SHP77 (cell line): ENCODE data around the gene FUZ.

Experiments
- DNase-seq, 2 experiments: peaks; one replicate each; lab custom pipeline; 2025; lab: John Stamatoyannopoulos, UW

The FUZ gene

DNA sequence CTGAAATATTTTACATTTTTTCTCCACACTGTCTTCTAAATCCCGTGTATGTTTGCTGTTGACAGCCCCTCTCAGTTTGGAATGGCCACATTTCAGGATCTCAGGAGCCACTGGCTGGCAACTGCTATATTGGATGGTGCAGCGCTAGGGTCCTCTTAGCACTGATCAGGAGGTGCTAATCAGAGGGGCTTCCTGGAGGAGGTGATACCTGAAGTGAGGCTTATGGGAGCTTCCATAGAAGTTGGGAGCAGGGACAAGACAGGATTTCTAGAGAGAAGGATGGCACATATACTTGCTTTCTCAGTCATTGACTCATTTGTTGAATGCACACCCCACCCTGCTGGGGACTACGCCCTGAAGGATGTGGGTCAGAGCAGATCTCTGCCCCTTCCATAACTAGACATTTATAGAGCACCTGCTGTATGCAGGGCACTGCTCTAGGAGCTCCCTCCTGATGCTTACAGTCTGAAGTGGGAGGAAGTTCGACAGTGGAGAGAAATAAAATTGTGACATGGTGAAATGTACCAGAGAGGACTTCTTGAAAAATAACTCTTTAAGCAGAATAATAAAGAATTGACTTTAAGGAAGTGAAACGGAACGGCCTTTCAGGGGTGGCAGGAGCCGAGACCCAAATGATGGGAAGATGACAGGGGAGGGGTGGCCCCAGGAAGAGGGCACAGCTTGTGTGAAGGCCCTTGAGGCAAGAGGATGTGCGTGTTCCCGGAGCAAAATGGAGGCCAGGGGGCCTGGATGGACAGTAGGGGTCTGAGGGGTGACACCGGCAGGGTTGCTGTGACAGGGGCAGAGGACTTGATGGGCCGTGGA, 33.1 kb downstream of the FUZ start:
- DNase-seq, result no peak

DNA sequence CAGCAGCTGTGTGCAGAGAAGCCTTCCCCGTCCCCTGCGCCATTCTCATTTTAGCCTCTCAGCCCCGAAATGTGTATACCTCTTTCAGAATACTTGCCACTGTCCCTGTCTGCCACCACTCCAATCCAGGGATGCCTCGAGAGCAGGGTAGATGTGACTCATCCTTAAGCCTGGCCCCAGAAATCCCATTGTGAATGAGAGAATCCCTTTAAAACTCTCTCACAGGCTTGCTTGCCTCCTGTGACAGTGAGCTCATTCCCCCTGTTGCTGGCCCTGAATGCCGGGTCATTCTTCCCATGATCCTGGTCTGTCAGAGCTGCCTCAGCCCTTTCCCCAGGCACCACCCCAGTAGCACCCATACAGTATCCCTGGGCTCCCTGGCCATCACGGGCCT, 36.7 kb downstream of the FUZ start:
- no peak for DNase-seq

DNA sequence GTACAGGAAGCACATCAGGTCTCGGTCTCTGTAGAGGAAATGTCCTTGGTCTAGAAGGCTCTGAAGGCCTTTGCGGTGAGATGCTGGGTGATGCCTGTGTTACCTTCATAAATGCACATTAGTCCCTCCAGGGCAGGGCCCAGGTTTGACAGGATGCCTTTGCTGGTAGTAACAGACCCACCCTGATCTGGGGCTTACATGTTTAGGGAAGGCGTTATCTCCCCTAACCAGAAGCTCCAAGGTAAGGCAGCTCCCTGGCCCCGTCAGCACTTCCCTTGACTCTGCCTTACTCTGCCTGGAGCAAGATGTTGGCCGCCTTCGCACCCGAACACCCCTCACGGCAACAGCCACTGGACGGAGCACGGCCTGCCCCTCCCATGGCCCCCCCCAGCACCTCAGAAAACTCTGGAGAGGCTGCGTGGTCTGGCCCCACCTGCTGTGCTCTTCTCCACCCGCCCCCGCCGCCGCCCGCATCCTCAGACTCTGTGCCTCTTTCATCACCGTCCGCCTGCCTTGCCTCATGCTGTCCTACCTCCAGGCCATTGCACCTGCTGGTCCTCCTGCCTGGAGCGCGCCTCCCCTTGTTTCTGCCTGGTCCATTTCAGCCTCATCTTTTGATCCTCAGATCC, 37.2 kb downstream of the FUZ start:
- no peak for DNase-seq

DNA sequence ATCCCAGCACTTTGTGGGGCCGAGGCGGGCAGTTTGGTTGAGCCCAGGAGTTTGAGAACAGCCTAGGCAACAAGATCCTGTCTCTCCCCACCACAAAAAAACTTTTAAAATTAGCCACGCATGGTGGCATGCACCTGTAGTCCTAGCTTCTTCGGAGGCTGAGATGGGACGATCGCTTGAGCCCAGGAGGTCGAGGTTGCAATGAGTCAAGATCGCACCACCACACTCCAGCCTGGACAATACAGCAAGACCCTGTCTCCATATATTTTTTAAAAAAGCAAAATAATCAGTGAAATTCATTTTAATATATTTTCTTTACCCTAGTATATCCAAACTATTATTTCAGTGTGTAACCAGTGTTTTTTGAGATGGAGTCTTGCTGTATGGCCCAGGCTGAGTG, 38.1 kb downstream of the FUZ start:
- no peak for DNase-seq

DNA sequence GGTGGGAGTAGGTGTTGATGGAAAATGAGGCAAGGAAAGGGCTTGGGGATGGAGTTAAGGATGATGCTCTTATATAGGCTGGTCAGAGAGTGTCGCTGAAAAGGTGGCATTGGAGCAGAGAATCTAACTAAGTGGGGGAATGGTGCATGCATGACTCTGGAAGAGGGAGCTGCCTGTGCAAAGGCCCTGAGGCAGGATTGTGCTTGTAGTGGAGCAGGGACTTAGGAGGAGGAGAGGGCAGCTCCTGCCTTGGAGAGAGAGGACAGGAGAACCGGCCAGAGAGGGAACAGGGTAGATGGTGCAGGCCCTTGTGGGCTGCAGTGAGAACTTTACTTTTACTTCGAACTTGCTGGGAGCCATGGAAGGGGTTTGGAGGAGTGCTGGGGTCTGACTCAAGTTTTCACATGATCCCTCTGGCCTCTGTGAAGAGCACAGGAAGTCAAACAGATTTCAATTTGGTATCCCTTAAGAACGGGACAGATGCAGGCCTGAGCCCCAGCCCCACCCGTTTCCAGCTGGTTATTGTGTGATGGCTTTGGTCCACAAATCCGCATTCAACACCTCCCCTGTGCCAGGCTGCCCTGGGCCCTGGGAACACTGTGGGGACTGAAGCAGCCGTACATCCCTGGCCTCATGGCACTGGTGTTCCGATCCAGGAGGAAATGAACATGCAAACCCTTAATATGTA, 39.3 kb downstream of the FUZ start:
- no peak for DNase-seq

DNA sequence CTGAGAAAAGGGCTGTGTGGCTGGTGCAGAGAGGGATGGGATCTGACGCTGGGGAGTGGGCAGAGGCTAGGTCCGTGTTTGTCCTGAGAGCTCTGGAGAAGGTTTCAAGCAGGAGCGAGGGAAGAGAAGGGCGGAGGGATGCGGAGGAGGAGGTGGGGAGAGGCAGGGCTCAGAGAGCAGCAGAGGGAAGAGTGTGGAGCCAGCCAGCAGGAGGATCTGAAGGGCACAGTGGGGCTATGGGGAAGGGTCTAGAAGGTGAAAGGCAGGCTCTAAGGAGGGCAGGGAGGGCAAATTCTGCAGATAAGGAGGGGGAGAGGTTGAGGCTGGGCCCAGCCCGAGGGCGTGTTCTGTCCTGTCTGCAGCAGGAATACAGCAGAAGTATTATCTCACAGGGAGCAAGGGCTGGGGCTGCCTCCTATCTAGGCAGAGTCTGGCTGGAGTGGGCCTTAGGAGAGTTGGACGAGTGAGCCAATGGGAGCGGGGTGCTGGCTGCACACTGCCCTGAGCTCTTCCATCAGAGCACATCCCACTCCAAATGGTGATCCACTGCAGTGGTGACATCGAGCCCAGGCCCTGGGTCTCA, 40.2 kb downstream of the FUZ start:
- no peak for DNase-seq

DNA sequence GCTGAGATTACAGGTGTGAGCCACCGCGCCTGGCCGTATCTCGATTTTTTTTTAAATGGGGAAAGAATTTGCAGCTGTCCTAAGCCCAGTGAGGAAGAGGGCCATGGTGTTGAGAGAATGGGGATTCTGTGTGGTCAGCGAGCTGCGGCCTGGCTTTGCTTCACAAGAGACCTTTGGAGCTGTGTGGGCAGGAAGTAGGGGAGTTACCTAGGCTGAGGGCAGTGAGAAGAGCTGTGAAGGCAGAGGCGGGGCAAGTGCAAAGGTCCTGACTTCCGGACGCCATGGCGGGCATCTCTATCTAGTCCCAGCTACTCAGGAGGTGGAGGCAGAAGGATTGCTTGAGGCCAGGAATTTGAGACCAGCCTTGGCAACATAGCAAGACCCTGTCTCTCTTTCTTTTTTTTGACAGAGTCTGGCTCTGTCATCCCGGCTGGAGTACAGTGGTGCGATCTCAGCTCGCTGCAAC, 41.4 kb downstream of the FUZ start:
- DNase-seq, result no peak

DNA sequence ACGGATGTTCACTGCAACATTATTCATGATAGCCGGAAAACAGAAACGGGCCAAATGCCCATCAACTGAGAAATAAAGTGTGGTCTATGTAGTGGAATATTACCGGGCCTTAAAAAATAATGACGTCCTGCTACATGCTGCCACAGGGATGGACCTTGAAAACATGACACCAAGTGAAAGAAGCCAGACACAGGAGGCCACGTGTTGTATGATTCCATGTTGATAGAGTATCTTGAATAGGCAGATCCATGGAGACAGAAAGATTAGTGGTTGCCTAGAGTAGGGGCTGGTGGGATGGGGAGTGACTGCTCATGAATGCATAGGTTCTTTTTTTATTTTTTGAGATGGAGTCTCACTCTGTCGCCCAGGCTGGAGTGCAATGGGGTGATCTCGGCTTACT, 42.6 kb downstream of the FUZ start:
- DNase-seq, result no peak

DNA sequence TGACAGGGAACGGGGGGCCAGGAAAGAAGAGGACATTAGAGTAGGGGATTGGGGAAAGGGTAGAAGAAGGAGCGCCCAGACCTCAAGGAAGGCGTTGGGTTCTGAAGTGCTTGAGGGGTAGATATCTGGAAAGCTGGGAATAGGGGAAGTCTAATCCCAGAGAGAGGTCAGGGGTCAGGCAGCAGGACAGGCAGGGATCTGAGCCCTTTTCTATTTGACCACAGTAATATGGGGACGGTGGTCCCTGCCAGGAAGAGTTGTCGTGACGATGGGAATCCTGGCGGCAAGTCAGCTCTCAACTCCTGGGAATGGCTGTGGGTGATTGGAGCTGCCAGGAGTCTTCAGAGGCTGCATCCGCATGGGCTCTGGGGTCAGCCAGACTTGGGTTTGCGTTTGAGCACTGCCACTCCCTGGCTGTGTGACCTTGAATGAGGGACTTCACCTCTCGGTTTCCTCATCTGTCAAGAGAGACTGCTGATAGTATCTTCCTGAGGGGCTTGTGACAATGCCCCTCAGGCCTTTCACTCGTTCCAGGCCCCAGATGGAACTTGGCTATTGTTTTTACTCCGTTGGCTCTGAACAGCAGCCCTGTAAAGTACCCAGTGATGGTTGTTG, 45.0 kb downstream of the FUZ start:
- no peak for DNase-seq

DNA sequence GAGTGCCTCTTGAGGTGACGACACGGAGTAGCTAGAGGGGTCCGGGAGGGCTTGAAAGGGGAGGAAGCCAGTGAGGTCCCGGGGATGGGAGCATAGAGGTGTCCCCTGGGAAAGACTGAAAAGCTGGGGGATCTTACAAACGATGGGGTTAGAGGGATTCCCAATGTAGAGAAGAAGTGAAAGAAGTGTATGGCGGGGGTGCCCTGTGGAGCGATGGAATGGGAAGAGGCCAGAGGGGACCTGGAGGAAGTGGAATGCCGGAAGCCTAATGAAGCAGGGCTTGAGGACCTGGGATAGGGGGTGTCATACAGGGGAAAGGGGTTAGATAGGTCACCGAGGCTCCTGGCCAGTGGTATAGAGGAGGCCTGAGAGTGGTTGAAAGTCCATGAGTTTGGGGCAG, 45.7 kb downstream of the FUZ start:
- no peak for DNase-seq

DNA sequence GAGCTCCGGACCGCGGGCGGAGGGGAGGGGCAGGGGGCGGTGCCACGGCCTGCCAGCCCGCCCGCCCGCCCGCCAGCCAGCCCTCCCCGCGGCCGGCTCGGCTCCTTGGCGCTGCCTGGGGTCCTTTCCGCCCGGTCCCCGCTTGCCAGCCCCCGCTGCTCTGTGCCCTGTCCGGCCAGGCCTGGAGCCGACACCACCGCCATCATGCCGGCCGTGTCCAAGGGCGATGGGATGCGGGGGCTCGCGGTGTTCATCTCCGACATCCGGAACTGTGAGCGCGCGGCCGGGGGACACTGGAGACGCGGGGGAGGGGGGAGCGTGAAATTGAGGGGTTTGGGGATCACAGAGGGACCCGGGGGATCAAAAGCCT, 46.2 kb downstream of the FUZ start, which contains the start of gene AP2A1:
AP2A1 (plus strand) TSS at position 72 of the 370 bp plus-strand sequence; CDS start at position 205, 133 bp downstream.
- DNase-seq, result no peak

DNA sequence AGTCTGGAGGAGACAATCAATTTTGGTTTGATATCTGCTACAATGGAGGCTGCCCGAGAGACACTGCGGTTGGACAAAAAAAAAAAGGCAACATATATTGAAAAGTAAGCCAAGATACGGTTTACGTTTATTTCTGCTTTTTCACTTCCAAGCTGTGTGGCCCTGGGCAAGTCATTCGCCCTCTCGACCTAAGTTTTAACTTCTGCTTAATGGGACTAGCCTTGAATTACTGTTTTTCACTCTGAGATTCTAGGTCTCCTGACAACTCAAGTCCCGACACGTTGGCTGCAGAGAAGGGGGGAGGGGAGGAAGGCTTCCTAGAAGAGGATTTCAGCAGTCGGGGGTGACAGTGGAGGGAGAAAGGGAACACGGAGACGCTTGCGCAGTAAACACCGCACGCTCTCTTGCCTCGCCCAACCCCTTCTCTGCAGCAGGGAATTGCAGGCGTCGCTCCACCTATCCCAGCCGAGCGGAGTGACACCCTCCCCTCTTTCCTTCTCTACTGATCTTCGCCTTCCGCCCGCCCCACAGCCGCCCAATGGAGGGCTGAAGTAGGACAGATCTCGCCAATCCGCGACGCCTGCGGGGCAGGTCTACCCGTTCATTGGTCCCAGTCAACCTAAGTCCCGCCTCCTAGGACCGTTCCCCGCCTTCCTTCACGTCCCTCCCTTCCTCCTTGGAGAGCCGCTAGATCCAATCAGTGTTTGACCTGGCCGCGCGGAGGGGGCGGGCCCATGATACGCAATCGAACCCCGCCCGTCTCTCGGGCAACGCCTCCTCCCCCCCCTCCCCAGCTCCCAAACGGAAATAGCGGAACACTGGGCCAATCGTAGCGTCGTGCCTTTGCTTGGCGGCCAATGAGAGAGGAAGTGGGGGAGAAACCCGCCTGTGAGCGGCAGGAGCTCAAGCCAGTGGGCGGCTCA, 46.8 kb downstream of the FUZ start:
- peak; percentile 98 to 100 for DNase-seq

DNA sequence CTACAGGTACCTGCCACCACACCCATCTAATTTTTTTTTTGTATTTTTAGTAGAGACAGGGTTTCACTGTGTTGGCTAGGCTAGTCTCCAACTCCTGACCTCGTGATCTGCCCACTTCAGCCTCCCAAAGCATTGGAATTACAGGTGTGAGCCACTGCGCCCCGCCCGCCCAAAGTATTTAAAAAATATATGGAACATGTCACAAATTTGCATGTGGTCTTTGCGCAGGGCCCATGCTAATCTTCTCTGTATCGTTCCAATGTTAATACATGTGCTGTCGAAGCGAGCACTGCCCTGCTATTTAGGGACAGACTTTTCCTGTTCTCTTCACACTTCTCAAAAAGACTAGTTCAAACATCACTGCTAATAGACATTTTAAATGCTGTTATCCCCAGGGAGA, 48.8 kb downstream of the FUZ start:
- no peak for DNase-seq

DNA sequence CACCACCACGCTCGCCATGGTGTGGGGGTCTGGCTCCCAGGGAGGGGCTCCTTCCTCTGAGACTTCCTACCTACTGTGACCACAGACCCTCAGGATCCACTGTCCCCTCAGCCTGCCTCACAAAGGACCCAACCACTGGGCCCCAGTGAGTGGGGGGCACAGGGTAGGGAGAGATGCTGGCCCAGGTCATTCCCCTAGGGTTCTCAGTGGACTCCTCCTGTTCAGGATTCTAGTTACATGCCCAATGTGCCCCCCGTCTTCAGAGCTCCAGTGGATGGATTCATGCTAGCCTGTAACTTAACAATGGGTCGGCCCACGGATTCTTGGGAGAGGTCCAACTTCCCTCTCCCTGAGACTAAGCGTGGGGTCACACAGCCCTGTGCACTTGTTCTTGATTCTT, 49.9 kb downstream of the FUZ start, which contains the start of gene TSKS:
TSKS (minus strand) TSS at position 77 of the 400 bp plus-strand sequence; CDS start at position 18, 59 bp downstream.
- DNase-seq, result no peak

DNA sequence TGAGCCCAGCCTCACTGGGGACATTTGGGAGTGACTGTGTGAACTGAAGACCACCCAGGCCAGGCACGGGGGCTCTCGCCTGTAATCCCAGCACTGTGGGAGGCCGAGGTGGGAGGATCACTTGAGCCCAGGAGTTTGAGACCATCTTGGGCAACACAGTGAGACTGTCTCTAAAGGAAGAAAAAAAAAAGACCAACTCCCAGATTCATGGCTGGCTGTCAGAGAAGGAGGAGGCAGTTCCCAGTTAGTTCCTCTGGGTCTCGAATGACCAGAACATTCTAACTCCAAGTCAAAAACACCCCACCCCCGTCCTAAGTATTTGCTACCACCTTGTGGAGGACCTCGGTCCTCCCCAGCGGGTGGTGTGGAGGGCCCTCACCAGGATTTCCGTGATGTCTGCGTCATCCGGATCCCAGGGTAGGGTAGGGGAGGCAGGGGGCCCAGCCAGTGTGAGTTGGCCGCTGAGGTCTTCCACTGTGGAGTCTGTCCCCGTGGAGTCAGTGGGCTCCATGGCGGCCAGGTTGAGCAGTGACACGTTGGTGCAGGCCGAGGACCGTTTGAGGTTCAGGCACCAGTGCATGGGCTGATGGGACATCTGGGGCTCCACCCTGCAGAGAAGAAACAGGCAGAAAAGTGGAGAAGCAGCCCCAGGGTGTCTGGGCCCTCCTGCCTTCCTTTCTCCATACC, 51.3 kb downstream of the FUZ start:
- DNase-seq, result no peak

DNA sequence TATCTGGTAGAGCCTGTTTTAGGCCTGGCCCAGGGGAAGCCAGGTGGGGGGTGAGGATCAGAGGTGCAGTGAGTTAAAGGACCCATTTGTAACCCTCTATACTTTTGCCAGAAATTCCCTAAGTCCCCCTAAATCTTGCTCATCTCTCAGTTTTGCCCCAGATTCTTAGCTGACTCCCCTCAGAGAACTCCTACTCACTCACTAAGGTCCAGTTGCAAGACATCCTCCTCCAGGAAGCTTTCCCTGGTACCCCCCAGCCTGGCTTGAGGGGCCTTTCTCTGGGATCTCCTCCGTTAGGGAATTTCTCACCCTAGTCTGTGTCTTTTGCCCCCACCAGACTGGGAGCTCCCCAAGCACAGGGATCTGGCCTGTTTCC, 51.9 kb downstream of the FUZ start:
- DNase-seq, result no peak

DNA sequence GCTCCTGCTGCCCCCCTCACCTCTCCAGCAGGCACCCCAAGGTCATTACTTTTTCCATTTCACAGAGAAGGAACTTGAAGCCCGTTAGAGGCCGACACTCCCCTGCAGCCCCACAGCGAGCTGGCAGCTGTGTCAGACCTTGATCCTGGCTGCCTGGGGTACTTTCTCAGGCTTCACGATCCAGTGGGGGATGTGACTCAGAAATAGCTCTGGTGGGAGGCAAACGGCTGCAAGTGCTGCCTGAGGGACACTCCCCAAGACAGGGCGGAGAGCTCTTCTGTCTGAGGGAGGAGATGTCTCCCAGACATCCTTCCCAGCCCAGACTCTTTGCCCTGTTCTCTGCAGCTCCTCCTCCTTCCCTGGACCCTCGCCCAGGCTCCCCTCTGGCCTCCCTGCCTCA, 54.8 kb downstream of the FUZ start:
- DNase-seq, result no peak
